NCI-H128 (cell line): Measurements from ENCODE around the gene TLL2.

Source experiments
- DNase-seq: peaks from one replicate; lab custom pipeline; 2025; ENCODE audit not compliant: unreplicated experiment; lab: John Stamatoyannopoulos, UW

The TLL2 gene

DNA sequence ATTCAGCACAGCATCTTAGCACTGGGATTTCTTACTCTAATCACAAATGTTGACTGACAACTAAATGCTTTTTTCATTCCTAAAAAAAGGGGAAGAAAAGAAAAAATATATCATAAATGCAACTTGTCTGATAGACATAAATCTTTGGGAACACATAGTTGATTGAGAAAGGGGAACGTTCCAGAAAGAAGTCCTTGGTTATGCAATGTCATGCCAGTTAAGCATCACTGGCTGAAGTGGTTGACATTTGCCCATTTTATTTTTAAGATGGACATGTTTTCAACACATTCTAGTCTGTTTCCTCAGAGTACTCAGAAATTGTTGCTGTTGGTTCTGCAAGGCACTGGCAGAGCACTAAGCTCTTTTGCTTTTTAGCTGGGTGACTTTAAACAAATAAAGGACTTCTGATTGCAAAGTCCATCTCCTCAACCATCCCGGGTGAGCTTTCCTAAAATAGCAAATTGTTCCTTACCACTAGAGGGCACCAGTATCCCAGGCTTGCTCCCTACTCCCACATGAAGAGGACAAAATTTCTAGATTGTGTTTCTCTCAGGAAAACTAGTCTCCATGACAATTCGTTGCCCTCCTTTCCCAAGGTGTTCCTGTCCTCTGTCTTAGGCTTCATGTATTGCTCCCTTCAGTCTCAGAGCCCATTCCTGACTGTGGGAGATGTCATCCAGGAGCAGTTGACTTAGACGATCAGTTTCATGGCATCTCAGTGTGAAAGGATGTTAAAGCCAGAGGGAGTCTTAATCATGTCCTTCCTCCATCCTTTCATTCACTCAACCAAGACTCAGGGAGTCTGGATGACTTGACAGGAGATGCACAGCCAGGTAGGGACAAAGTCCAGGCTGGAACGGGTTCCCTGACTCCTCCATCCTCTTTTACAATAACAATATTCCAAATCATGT lies 178.9 kb downstream of the TLL2 start:
- no peak for DNase-seq

DNA sequence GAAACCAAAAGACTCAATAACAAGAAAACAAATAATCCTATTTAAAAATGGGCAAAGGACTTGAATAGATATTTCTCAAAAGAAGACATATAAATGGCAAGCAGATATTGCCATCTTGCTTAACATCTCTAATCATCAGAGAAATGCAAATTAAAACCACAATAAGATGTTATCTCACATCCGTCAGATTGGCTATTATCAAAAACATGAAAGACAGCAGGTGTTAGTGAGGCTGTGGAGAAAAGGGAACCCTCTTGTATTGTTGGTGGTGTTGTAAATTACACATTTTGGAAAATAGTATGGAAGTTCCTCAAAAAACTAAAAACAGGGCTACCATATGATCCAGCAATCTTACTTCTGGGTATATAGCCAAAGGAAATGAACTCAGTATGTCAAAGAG lies 180.6 kb downstream of the TLL2 start:
- no peak for DNase-seq

DNA sequence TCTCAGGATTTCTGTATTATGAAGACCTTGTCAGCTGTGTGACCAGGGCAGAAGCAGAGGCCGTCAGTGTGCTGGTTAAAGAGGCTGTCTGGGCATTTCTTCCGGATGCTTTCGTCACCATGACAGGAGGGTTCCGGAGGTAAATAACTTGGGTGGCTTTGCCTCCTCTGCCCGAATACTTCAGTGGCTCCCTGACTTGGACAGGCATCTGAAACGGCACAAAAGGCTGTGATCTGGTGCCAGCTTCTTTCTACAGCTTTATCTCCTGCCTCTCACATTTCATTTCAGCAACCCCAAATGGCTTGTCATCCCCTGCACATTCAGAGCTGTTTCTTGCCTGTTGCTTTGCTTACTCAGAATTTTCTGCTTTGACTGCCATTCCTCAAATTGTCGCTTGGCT lies 186.3 kb downstream of the TLL2 start:
- DNase-seq, result no peak

DNA sequence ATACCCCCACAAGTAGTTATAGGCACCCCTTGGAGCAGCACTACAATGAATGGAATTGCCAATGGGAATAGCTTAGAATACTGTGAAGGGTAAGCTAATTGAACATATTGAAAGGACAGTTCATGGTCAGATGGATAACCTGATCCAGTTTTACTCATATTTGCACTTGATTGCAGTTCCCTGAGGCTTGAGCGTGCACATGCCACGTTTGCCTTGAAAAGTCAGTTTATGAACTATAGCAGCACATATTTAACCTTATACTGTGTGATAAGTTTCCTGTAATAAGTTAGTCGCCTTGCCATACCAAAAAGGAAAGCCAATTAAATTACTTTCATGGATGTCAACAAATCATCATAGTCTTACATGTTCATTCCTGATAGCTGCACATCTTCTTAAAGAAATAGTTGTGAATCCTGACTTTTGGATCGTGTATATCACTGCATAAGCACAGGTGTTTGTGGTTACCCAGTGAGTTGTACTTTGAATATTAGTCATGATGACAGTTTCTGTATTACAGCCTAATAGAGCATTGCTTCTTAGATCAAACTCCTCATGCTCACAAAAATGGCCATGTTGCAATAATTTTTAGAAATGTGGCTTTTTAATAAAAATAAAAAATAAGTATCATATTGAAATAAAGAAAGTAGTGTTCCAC lies 187.9 kb downstream of the TLL2 start:
- no peak for DNase-seq

DNA sequence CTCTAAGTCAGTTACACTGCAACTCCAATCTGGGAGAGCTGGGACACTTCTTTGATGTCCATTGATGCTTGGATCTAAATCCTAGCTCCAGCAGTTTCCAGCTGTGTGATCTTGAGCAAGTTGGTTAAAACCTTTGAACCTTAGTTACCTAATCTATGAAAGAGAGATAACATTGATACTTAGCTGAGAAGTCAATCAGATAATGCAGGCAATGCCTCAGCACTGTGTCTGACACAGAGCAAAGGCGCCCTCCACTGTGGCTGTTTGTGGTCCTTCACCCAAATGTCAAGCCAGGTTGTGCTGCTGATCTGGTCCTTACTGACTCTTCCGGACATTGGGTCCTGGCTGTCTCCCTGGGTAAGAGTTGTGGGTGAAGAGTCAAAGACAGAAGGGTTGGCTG lies 189.3 kb downstream of the TLL2 start:
- no peak for DNase-seq

DNA sequence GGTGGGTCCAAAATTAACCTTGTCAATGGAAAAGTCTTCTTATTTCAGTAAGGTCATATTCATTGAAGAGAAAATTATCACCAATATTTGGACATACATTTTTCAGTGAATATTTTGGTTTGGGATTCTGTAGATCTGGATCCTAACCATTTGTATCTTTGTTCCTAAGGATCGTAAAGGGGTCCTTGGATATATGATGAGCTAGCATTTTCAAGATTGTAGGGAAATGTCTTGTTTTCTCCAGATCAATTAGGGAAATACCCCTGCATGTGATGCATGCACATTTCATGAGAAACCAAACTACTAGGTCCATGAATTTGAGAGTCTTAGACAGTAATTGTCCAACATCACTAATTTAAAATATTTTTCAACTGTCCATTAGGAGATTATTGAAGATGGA lies 191.5 kb downstream of the TLL2 start:
- no peak for DNase-seq

DNA sequence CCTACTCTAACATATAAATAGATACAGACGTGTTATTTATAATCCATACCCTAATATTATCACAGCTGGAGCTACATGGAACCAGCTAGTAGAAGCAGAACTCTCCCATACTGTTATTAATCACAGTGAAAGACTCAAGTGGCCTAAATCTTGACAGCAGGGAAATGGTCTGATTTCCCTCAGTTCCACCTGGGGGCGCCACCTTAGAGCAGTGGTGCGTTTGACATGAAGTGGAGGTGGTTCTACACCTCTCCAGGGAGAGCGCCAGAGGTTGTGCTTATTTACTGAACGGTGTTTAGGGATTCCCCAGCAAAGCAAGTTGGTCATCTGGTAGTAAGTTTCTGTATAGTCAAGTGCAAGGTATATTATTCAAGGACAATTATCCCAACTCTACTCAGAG lies 191.9 kb downstream of the TLL2 start:
- DNase-seq, result no peak

DNA sequence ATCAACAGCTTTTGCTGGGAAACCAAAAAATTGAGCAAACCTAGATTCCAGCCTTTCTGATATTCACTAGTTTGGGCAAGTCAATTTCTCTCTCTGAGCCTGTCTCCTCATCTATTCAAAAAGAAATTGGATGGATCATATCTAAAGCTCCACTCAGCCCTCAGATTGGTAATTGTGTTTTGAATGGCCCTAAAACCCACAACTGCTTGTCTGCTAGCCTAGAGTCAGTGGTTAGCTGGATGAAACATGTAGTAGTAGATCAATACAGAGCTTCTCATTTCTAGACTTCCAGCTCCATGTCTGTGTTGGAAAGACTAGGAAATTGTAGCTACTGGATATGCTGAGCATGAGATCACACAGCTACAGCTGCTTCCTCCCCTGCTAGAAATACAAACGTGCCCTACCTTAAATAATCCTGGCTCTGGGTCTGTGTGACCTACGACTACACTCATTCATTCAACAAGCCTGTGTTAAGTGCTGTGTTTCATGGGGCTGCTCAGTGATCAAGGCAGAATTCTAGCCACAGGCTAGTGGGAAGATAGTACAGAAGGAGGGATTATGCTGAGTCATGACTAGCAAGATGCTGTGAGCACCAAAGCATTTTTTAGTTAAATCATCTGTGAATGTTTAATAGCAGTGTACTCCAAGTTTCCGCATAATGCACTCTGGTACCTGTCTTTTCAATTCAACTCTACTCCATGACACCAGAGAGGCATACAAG lies 193.8 kb downstream of the TLL2 start:
- DNase-seq, result no peak

DNA sequence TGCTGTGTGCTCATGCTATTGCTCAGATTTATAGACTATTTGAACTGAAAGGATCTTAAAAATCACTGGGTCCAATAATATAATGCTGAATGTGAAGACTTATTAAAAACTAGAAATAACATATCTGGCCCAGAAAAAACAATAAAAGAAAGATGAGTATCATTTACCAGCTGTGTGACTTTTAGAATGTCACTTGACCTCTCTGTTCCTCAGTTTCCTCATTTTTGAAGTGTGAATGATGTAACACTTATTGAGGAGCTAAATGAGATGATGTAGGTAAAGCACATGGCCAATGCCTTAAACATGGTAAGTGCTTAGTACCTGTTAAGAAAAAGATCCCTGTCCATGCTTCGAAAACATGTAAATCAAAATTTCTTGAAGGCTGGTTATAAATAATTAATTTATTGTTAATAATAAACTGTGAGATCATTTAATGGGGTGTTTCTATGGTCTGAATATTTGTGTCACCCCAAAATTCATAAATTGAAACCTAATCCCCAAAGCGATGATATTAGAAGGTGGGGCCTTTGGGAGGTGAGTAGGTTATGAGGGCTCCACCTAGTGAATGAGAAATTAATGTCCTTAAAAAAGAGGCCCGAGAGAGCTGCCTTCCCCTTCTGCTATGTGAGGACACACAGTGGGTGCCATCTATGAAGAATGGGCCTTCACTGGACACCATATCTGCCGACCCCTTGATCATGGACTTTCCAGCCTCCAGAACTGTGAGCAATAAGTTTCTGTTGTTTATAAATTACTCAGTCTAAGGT lies 196.5 kb downstream of the TLL2 start:
- DNase-seq, result no peak
